Liver (tissue), 9 donors: ENCODE measurements around the gene CBFB. TPM values are rescaled to one million over a fixed set of nuclear protein-coding genes. Genes with fewer than 3 reads are reported as not detected.

ENCODE experiments used
- DNase-seq: peaks from one replicate; pipeline ENCODE4 v3.0.0-alpha.2; 2017; ENCODE audit warnings: low spot score
- H3K27ac ChIP-seq, 2 donors: one replicate each; pipeline ENCODE4 v1.7.0; 2013; ENCODE audit warnings: inconsistent platforms in 2 of 2, low read length in 2 of 2, control low read depth in 1 of 2, low read depth in 1 of 2, mild to moderate bottlenecking in 1 of 2
- H3K27me3 ChIP-seq, 4 donors: one replicate each; pipeline versions ENCODE4 v1.6.1 to v1.7.0; 2013; ENCODE audit warnings: low read length in 3 of 4, inconsistent platforms in 1 of 4, mild to moderate bottlenecking in 1 of 4, moderate library complexity in 1 of 4; ENCODE audit not compliant: control insufficient read depth in 4 of 4, insufficient read depth in 4 of 4
- H3K36me3 ChIP-seq, 4 donors: one replicate each; pipeline versions ENCODE4 v1.6.1 to v1.7.0; 2013; ENCODE audit warnings: low read length in 3 of 4, mild to moderate bottlenecking in 3 of 4, low read depth in 1 of 4, moderate library complexity in 1 of 4; ENCODE audit not compliant: control insufficient read depth in 4 of 4, insufficient read depth in 3 of 4
- H3K4me1 ChIP-seq, 4 donors: one replicate each; pipeline versions ENCODE4 v1.6.1 to v1.7.0; 2013; ENCODE audit warnings: low read length in 3 of 4, mild to moderate bottlenecking in 3 of 4, moderate library complexity in 1 of 4; ENCODE audit not compliant: control insufficient read depth in 4 of 4, insufficient read depth in 4 of 4
- H3K4me3 ChIP-seq, 3 donors: one replicate each; pipeline versions ENCODE4 v1.6.1 to v1.7.0; 2013; ENCODE audit warnings: low read length in 3 of 3, control low read depth in 1 of 3, low read depth in 1 of 3, mild to moderate bottlenecking in 1 of 3
- H3K9ac ChIP-seq, 2 donors: one replicate each; pipeline ENCODE4 v1.7.0; 2013; ENCODE audit warnings: low read length in 2 of 2, mild to moderate bottlenecking in 2 of 2, moderate library complexity in 2 of 2, control low read depth in 1 of 2, low read depth in 1 of 2
- H3K9me3 ChIP-seq, 4 donors: one replicate each; pipeline versions ENCODE4 v1.6.1 to v1.7.0; 2013; ENCODE audit warnings: low read length in 3 of 4; ENCODE audit not compliant: control insufficient read depth in 4 of 4
- FOXA1 ChIP-seq: IDR thresholded peaks from 2 replicates; pipeline ENCODE4 v1.6.1; 2016; ENCODE audit warnings: antibody characterized with exemption
- FOXA2 ChIP-seq: IDR thresholded peaks from 2 replicates; pipeline ENCODE4 v1.6.1; 2016; ENCODE audit warnings: antibody characterized with exemption
- GABPA ChIP-seq, 2 donors: IDR thresholded peaks in 1 of 2; conservative IDR thresholded peaks in 1 of 2; 2 replicates each; pipeline ENCODE4 v1.6.1; 2016; ENCODE audit warnings: antibody characterized with exemption in 2 of 2, mild to moderate bottlenecking in 1 of 2, moderate library complexity in 1 of 2
- HNF4A ChIP-seq, 2 donors: conservative IDR thresholded peaks; 2 replicates each; pipeline ENCODE4 v1.6.1; 2016; ENCODE audit warnings: antibody characterized with exemption in 2 of 2, mild to moderate bottlenecking in 2 of 2
- HNF4G ChIP-seq: IDR thresholded peaks from 2 replicates; pipeline ENCODE4 v1.6.1; 2016; ENCODE audit warnings: antibody characterized with exemption
- JUND ChIP-seq, 2 donors: IDR thresholded peaks; 2 replicates each; pipeline ENCODE4 v1.6.1; 2016; ENCODE audit warnings: antibody characterized with exemption in 2 of 2
- NR2F2 ChIP-seq: IDR thresholded peaks from 2 replicates; pipeline ENCODE4 v1.6.1; 2016; ENCODE audit warnings: antibody characterized with exemption
- RAD21 ChIP-seq, 2 donors: IDR thresholded peaks; 2 replicates each; pipeline ENCODE4 v1.6.1; 2016; ENCODE audit warnings: antibody characterized with exemption in 2 of 2, mild to moderate bottlenecking in 2 of 2
- REST ChIP-seq: IDR thresholded peaks from 2 replicates; pipeline ENCODE4 v1.6.1; 2016; ENCODE audit warnings: antibody characterized with exemption, mild to moderate bottlenecking
- RXRA ChIP-seq, 2 donors: IDR thresholded peaks; 2 replicates each; pipeline ENCODE4 v1.6.1; 2017 to 2018; ENCODE audit warnings: antibody characterized with exemption in 2 of 2, mild to moderate bottlenecking in 1 of 2
- SP1 ChIP-seq: IDR thresholded peaks from 2 replicates; pipeline ENCODE4 v1.6.1; 2018; ENCODE audit warnings: antibody characterized with exemption, mild to moderate bottlenecking
- TAF1 ChIP-seq: conservative IDR thresholded peaks from 2 replicates; pipeline ENCODE4 v1.6.1; 2016; ENCODE audit warnings: antibody characterized with exemption, mild to moderate bottlenecking
- YY1 ChIP-seq: IDR thresholded peaks from 2 replicates; pipeline ENCODE4 v1.6.1; 2016; ENCODE audit warnings: antibody characterized with exemption, mild to moderate bottlenecking
- WGBS: extraction: QIAGEN DNeasy Blood & Tissue Kit; methylation state at CpG from one replicate; pipeline ENCODE4 v1.1.7; 2013; 5-methylcytosine and 5-hydroxymethylcytosine counted together
- polyA plus RNA-seq, 2 donors: library from polyadenylated mRNA; stranded (reverse) in 1 of 2; unstranded in 1 of 2; fragments of 200-250 nt in 1 of 2; fragments of >200 nt in 1 of 2; fragmentation: Nextera tagmentation in 1 of 2; extraction: Ambion mirVana in 1 of 2; gene quantifications; one replicate each; pipeline versions ENCODE4 v1.2.1 to v1.2.3, GENCODE V29; 2013 to 2015
- total RNA-seq, 2 donors: library from RNA; depleted of rRNA; stranded (reverse); fragments of >200 nt; gene quantifications; one replicate each; pipeline ENCODE4 v1.2.3, GENCODE V29; 2014
- TF ChIP-seq, protein P1 (sequence below): fragments of 150-350 bp; IDR thresholded peaks from 2 replicates; pipeline ENCODE4 v1.5.1; 2017; ENCODE audit warnings: improper control_type of control experiment, low read depth, low read length; ENCODE audit not compliant: missing input control
- TF ChIP-seq, protein P2 (sequence below): IDR thresholded peaks from 2 replicates; pipeline ENCODE4 v1.6.1; 2016; ENCODE audit warnings: antibody characterized with exemption
- TF ChIP-seq, protein P3 (sequence below): IDR thresholded peaks from 2 replicates; pipeline ENCODE4 v1.6.1; 2016; ENCODE audit warnings: antibody characterized with exemption
- TF ChIP-seq, protein P4 (sequence below): IDR thresholded peaks from 2 replicates; pipeline ENCODE4 v1.6.1; 2016; ENCODE audit warnings: antibody characterized with exemption
- donor health status: healthy.
- donor health status: healthy.
- donor health status: healthy.
- donor health status: healthy.
- donor health status: healthy.

Gene CBFB
- total and polyA plus RNA-seq, 4 donors = 6.8 to 19.3 (median 11.2) TPM

GRCh38 chr16:67087291-67087690 is 58.3 kb downstream of the CBFB start (continued):
- TF ChIP-seq, protein P1, sequence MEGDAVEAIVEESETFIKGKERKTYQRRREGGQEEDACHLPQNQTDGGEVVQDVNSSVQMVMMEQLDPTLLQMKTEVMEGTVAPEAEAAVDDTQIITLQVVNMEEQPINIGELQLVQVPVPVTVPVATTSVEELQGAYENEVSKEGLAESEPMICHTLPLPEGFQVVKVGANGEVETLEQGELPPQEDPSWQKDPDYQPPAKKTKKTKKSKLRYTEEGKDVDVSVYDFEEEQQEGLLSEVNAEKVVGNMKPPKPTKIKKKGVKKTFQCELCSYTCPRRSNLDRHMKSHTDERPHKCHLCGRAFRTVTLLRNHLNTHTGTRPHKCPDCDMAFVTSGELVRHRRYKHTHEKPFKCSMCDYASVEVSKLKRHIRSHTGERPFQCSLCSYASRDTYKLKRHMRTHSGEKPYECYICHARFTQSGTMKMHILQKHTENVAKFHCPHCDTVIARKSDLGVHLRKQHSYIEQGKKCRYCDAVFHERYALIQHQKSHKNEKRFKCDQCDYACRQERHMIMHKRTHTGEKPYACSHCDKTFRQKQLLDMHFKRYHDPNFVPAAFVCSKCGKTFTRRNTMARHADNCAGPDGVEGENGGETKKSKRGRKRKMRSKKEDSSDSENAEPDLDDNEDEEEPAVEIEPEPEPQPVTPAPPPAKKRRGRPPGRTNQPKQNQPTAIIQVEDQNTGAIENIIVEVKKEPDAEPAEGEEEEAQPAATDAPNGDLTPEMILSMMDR = no peak
- no peak for TF ChIP-seq SP1
- no peak for TF ChIP-seq NR2F2

DNA sequence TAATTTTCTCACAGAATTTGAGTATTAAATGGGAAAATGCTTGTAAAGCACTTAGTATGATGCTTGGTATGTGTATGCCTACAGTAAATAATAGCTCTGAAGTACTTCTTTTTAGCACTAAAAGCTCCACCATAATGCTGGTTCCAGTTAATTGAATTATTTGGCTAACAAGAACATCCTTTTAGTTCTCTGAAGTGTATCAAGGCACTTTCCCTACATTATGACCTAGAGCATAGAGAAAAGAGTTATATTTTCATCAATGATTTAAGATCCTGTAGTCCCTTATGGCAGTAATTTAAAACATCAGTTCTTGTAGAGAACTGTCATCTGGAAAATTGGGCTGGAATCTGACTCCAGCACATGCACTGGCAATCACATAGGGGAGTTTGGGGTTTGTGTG is 58.9 kb downstream of the CBFB start:
- DNase-seq = no peak
- Histone ChIP-seq H3K36me3 (peaks cover 0 to 3% (median 0%) of the 10 kb centered on the region in 4 donors), H3K4me3 (no peak overlapping the region), H3K27me3 (no peaks in the 10 kb centered on the region), H3K9me3 (no peaks in the 10 kb centered on the region), H3K27ac (no peak overlapping the region), H3K9ac (no peak overlapping the region), H3K4me1 (no peaks in the 10 kb centered on the region)
- TF ChIP-seq, protein P2, sequence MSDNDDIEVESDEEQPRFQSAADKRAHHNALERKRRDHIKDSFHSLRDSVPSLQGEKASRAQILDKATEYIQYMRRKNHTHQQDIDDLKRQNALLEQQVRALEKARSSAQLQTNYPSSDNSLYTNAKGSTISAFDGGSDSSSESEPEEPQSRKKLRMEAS = no peak
- TF ChIP-seq YY1 (no peak), JUND (IDR thresholded peaks at IDR 0.05) (no peak), NR2F2 (no peak), FOXA1 (no peak), SP1 (no peak), HNF4G (no peak)
- TF ChIP-seq, protein P3, sequence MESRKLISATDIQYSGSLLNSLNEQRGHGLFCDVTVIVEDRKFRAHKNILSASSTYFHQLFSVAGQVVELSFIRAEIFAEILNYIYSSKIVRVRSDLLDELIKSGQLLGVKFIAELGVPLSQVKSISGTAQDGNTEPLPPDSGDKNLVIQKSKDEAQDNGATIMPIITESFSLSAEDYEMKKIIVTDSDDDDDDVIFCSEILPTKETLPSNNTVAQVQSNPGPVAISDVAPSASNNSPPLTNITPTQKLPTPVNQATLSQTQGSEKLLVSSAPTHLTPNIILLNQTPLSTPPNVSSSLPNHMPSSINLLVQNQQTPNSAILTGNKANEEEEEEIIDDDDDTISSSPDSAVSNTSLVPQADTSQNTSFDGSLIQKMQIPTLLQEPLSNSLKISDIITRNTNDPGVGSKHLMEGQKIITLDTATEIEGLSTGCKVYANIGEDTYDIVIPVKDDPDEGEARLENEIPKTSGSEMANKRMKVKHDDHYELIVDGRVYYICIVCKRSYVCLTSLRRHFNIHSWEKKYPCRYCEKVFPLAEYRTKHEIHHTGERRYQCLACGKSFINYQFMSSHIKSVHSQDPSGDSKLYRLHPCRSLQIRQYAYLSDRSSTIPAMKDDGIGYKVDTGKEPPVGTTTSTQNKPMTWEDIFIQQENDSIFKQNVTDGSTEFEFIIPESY = no peak
- TF ChIP-seq, protein P4, sequence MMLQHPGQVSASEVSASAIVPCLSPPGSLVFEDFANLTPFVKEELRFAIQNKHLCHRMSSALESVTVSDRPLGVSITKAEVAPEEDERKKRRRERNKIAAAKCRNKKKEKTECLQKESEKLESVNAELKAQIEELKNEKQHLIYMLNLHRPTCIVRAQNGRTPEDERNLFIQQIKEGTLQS = no peak

GRCh38 chr16:67088551-67088950 is 59.6 kb downstream of the CBFB start:
- Histone ChIP-seq H3K9me3 (no peaks in the 10 kb centered on the region), H3K36me3 (peaks cover 0 to 3% (median 0%) of the 10 kb centered on the region in 4 donors), H3K4me1 (no peaks in the 10 kb centered on the region), H3K4me3 (no peak overlapping the region), H3K9ac (no peak overlapping the region), H3K27me3 (no peaks in the 10 kb centered on the region), H3K27ac (no peak overlapping the region)
- no peak for DNase-seq
- WGBS = 88% methylated on average over 4 of the region's 4 CpGs
- TF ChIP-seq, protein P1 = no peak
- no peak for TF ChIP-seq RXRA (IDR thresholded peaks at IDR 0.05)
- TF ChIP-seq TAF1 = no peak
- no peak for TF ChIP-seq YY1
- TF ChIP-seq HNF4G = no peak
- TF ChIP-seq HNF4A (conservative IDR thresholded peaks at IDR 0.05) = no peak
- TF ChIP-seq RAD21 (IDR thresholded peaks at IDR 0.05) = no peak
- no peak for TF ChIP-seq FOXA1
- TF ChIP-seq SP1 = no peak
- no peak for TF ChIP-seq NR2F2
- TF ChIP-seq FOXA2 = no peak
- TF ChIP-seq, protein P4 = no peak
- TF ChIP-seq, protein P3 = no peak
- TF ChIP-seq GABPA (IDR thresholded peaks at IDR 0.05 in 1 of 2, conservative IDR thresholded peaks at IDR 0.05 in 1 of 2) = no peak
- TF ChIP-seq, protein P2 = no peak
- no peak for TF ChIP-seq REST
